Measurements from ENCODE around the gene RPL7A. TPM values are rescaled to one million over a fixed set of nuclear protein-coding genes. Genes with fewer than 3 reads are reported as not detected.

Gene RPL7A
- total and polyA plus RNA-seq, 2 of the 13 experiments (the other 11 are each of a cell fraction or from before 2014, with no cell fraction given), result 2,401 to 2,938 TPM

GRCh38 chr9:133386338-133386737, 38.3 kb downstream of the RPL7A start (continued):
- TF ChIP-seq, protein P1, sequence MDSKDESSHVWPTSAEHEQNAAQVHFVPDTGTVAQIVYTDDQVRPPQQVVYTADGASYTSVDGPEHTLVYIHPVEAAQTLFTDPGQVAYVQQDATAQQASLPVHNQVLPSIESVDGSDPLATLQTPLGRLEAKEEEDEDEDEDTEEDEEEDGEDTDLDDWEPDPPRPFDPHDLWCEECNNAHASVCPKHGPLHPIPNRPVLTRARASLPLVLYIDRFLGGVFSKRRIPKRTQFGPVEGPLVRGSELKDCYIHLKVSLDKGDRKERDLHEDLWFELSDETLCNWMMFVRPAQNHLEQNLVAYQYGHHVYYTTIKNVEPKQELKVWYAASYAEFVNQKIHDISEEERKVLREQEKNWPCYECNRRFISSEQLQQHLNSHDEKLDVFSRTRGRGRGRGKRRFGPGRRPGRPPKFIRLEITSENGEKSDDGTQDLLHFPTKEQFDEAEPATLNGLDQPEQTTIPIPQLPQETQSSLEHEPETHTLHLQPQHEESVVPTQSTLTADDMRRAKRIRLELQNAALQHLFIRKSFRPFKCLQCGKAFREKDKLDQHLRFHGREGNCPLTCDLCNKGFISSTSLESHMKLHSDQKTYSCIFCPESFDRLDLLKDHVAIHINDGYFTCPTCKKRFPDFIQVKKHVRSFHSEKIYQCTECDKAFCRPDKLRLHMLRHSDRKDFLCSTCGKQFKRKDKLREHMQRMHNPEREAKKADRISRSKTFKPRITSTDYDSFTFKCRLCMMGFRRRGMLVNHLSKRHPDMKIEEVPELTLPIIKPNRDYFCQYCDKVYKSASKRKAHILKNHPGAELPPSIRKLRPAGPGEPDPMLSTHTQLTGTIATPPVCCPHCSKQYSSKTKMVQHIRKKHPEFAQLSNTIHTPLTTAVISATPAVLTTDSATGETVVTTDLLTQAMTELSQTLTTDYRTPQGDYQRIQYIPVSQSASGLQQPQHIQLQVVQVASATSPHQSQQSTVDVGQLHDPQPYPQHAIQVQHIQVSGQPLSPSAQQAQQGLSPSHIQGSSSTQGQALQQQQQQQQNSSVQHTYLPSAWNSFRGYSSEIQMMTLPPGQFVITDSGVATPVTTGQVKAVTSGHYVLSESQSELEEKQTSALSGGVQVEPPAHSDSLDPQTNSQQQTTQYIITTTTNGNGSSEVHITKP (CRISPR knock-in tag; IDR thresholded peaks at IDR 0.05; ENCODE audit: low read depth), result no peak; the same call in 1 of the 2 replicates
- TF ChIP-seq FUBP1 (CRISPR knock-in tag; IDR thresholded peaks at IDR 0.05; ENCODE audit: borderline replicate concordance), result no peak
- no peak for TF ChIP-seq MEIS2 (CRISPR knock-in tag; IDR thresholded peaks at IDR 0.05)
- TF ChIP-seq SP2 (CRISPR knock-in tag; IDR thresholded peaks at IDR 0.05), result 0 out of 2 replicates have a peak, but pooled peaks have one; percentile 14
- TF ChIP-seq ZFAT (CRISPR knock-in tag; conservative IDR thresholded peaks at IDR 0.05), result no peak
- TF ChIP-seq GABPA (IDR thresholded peaks at IDR 0.05; ENCODE audit: low read depth, low read length), result no peak
- peak; percentile 71 for TF ChIP-seq GABPA (CRISPR knock-in tag; IDR thresholded peaks at IDR 0.05; ENCODE audit: low read depth)
- TF ChIP-seq, protein P2, sequence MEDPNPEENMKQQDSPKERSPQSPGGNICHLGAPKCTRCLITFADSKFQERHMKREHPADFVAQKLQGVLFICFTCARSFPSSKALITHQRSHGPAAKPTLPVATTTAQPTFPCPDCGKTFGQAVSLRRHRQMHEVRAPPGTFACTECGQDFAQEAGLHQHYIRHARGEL (CRISPR knock-in tag; IDR thresholded peaks at IDR 0.05), result no peak
- TF ChIP-seq EED (CRISPR knock-in tag; IDR thresholded peaks at IDR 0.05), result 0 out of 2 replicates have a peak, but pooled peaks have one; percentile 38
- TF ChIP-seq, protein P3, sequence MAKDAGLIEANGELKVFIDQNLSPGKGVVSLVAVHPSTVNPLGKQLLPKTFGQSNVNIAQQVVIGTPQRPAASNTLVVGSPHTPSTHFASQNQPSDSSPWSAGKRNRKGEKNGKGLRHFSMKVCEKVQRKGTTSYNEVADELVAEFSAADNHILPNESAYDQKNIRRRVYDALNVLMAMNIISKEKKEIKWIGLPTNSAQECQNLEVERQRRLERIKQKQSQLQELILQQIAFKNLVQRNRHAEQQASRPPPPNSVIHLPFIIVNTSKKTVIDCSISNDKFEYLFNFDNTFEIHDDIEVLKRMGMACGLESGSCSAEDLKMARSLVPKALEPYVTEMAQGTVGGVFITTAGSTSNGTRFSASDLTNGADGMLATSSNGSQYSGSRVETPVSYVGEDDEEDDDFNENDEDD (CRISPR knock-in tag; IDR thresholded peaks at IDR 0.05; ENCODE audit: borderline replicate concordance), result peak; percentile 26; the same call in 1 of the 2 replicates
- no peak for TF ChIP-seq BRD4 (CRISPR knock-in tag; IDR thresholded peaks at IDR 0.05)
- TF ChIP-seq CREBL2 (CRISPR knock-in tag; IDR thresholded peaks at IDR 0.05; ENCODE audit: borderline replicate concordance), result no peak
- peak; percentile 26; the same call in 1 of the 2 replicates for TF ChIP-seq RFXAP (CRISPR knock-in tag; IDR thresholded peaks at IDR 0.05; ENCODE audit: borderline replicate concordance)
- TF ChIP-seq ZNF543 (CRISPR knock-in tag; IDR thresholded peaks at IDR 0.05), result no peak
- no peak for TF ChIP-seq KAT2B (IDR thresholded peaks at IDR 0.05; ENCODE audit: borderline replicate concordance, low read depth, low read length)
- TF ChIP-seq ZNF143 (CRISPR knock-in tag; IDR thresholded peaks at IDR 0.05), result peak; percentile 30; the same call in 1 of the 2 replicates
- no peak for TF ChIP-seq ZNF737 (CRISPR knock-in tag; IDR thresholded peaks at IDR 0.05; ENCODE audit: borderline replicate concordance)
- TF ChIP-seq, protein P4, sequence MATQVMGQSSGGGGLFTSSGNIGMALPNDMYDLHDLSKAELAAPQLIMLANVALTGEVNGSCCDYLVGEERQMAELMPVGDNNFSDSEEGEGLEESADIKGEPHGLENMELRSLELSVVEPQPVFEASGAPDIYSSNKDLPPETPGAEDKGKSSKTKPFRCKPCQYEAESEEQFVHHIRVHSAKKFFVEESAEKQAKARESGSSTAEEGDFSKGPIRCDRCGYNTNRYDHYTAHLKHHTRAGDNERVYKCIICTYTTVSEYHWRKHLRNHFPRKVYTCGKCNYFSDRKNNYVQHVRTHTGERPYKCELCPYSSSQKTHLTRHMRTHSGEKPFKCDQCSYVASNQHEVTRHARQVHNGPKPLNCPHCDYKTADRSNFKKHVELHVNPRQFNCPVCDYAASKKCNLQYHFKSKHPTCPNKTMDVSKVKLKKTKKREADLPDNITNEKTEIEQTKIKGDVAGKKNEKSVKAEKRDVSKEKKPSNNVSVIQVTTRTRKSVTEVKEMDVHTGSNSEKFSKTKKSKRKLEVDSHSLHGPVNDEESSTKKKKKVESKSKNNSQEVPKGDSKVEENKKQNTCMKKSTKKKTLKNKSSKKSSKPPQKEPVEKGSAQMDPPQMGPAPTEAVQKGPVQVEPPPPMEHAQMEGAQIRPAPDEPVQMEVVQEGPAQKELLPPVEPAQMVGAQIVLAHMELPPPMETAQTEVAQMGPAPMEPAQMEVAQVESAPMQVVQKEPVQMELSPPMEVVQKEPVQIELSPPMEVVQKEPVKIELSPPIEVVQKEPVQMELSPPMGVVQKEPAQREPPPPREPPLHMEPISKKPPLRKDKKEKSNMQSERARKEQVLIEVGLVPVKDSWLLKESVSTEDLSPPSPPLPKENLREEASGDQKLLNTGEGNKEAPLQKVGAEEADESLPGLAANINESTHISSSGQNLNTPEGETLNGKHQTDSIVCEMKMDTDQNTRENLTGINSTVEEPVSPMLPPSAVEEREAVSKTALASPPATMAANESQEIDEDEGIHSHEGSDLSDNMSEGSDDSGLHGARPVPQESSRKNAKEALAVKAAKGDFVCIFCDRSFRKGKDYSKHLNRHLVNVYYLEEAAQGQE (IDR thresholded peaks at IDR 0.05; ENCODE audit: borderline replicate concordance in 1 of 2, low read depth in 1 of 2, low read length in 2 of 2), result no peak
- TF ChIP-seq ZNF614 (CRISPR knock-in tag; IDR thresholded peaks at IDR 0.05; ENCODE audit: borderline replicate concordance), result no peak
- TF ChIP-seq TMF1 (CRISPR knock-in tag; IDR thresholded peaks at IDR 0.05; ENCODE audit: low read depth), result no peak

All from HepG2 (cell line).